Measurements from ENCODE around the gene FARSA.
"Not testable (repeated sequence)": the region's sequence is repeated elsewhere in the genome, so short reads cannot be mapped to it uniquely, and the experiment has no call there.

Gene FARSA

DNA sequence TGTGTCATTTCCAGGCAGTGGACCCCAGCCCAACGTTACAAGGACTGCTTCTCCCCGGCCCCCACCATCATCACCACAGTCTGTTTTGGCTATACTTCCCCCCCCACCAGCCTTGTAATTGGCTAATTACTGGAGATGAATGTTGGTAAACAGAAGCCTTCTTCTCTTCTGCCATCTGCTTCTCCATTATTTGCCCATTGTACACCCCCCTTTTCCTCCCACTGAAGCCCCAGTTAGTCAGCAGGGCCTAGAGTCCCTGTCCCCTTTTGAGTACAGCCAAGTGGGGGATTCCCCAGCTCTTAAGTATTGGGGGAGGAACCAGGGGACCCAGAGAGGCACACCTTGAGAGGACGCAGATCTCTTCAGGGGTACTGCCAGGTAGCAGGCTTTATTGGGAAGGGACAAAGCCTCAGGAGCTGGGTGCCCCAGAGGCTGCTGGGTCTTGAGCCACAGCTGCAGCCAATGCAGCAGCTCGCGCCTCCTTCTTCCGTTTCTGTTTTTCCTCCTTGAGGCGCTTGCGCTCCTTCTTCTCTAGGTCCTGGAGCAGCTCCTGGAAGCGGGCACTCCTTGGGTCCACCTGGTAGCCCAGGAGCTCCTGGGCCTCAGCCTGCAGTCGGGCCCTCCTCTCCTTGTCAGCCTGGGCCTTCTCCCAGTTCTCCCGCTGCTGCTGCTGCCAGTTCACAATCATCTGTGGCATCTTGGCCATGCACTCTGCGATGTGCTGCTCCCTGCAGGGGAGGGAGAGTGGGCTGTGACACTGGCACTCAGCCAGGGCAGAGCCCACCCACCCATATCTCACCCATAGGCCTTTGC lies 20.5 kb upstream of the FARSA start:
- no peak for DNase-seq (ENCODE audit: low read depth)

DNA sequence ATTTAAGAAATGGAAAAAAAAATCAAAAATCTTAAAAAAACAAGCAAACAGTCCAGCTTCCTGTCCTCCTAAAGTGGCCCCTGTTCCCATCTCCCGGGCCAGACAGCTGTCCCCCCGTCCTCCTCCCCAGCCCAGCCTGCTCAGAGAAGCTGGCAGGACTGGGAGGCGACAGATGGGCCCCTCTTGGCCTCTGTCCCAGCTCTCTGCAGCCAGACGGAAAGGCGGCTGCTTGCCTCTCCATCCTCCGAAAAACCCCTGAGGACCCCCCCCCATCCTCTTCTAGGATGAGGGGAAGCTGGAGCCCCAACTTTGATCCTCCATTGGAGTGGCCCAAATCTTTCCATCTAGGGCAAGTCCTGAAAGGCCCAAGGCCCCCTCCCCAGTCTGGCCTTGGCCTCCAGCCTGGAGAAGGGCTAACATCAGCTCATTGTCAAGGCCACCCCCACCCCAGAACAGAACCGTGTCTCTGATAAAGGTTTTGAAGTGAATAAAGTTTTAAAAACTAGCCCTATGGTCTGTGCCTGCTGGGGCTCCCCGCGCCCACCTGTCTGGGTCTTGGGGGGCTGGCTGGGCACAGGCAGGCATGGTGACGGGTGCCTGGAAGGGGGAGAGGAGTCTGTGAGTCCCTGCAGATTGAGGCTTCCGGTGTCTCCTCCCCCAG lies 19.8 kb upstream of the FARSA start:
- no peak for DNase-seq (ENCODE audit: low read depth)

DNA sequence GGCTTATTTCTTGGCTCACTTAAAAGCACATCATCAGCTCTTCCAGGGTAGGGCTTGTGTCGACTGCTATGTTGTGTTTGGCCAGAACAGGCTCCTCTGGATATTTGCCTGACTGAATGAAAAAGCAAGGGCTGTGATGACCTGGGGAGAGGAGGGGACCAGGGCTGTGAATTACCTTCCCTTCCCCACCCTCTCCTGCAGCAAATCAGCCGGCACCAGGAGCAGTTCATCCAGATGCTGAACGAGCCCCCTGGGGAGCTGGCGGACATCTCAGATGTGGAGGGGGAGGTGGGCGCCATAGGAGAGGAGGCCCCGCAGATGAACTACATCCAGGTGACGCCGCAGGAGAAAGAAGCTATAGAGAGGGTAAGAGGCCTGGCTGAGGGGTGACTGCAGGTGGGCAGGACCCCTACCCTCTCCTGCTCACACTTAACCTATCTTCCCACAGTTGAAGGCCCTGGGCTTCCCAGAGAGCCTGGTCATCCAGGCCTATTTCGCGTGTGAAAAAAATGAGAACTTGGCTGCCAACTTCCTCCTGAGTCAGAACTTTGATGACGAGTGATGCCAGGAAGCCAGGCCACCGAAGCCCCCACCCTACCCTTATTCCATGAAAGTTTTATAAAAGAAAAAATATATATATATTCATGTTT lies 19.1 kb upstream of the FARSA start:
- DNase-seq (ENCODE audit: low read depth), result peak; percentile 70

DNA sequence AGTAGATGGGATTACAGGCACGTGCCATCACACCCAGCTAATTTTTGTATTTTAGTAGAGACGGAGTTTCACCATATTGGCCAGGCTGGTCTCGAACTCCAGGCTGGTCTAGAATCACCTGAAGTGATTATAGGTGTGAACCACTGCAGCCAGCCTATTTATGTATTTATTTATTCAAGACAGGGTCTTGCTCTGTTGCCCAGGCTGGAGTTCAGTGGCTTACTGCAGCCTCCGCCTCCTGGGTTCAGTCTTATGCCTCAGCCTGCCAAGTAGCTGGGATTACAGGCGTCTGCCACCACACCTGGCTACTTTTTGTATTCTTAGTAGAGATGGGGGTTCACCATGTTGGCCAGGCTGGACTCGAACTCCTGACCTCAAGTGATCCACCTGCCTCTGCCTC lies 18.5 kb upstream of the FARSA start:
- DNase-seq (ENCODE audit: low read depth), result not testable (repeated sequence)

GRCh38 chr19:12949363-12950283 lies 16.1 kb upstream of the FARSA start:
- DNase-seq (ENCODE audit: low read depth), result no peak

- no peak for DNase-seq (ENCODE audit: low read depth)
Measured at GRCh38 chr19:12948612-12949362, 15.3 kb upstream of the FARSA start.

DNA sequence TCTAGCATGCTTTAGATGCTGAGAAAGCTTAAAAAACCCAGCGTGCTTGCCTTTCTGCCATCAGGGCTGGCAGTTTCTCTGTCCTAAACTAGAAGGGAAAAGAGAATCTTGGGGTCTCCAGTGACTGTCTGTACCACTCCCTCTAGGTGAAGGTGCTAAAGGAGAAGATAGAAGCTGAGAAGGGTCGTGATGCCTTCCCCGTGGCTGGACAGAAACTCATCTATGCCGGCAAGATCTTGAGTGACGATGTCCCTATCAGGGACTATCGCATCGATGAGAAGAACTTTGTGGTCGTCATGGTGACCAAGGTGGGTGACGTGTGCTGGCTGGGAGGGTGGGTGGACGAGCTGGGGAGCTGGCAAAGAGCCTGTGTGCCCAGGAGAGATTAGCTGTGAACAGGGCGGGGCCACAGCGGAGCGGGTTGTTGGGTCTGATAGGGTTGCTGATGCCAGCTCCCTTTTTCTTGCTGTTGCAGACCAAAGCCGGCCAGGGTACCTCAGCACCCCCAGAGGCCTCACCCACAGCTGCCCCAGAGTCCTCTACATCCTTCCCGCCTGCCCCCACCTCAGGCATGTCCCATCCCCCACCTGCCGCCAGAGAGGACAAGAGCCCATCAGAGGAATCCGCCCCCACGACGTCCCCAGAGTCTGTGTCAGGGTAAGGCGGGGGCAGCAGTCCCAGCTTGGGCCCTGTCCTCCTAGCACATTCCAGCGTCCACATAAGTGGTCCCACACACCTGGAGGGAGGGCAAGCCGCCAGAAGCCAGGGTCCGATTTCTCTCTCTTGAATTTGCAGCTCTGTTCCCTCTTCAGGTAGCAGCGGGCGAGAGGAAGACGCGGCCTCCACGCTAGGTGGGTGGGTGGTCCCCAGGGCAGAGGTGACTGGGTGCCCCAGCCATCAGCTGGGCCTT lies 14.4 kb upstream of the FARSA start:
- DNase-seq (ENCODE audit: low read depth), result no peak

- DNase-seq (ENCODE audit: low read depth), result no peak
Measured at GRCh38 chr19:12946731-12947496, 13.4 kb upstream of the FARSA start.

GRCh38 chr19:12946092-12946721 lies 12.7 kb upstream of the FARSA start:
- no peak for DNase-seq (ENCODE audit: low read depth)

DNA sequence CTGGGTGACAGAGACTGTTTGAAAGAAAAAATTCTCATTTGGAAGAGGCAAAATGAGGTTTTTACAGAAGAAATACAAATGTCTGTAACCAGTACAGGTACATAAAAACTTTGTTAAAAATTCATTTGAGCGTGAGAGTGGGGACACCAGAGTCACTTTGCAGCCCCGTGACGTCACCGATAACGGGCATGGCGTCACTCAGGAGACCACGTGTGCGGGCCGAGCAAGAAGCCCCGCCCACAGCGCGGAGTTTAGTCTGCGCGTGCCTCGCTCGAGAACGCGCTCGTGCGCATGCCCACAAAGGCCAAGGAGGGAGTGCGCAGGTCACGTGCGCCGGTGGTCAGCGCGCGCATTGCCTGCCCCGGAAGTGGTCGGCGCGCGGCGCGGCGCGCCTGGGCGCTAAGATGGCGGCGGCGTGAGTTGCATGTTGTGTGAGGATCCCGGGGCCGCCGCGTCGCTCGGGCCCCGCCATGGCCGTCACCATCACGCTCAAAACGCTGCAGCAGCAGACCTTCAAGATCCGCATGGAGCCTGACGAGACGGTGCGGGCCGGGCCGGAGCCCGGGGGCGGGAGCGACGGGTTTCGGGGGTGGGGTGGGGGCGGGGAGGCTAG lies 12.1 kb upstream of the FARSA start, which contains the start of gene RAD23A:
Gene RAD23A, plus strand, starts transcription at position 384 of the 613 bp plus-strand sequence. Its CDS starts 87 bp downstream, at position 471.
- DNase-seq (ENCODE audit: low read depth), result peak; percentile 95

DNA sequence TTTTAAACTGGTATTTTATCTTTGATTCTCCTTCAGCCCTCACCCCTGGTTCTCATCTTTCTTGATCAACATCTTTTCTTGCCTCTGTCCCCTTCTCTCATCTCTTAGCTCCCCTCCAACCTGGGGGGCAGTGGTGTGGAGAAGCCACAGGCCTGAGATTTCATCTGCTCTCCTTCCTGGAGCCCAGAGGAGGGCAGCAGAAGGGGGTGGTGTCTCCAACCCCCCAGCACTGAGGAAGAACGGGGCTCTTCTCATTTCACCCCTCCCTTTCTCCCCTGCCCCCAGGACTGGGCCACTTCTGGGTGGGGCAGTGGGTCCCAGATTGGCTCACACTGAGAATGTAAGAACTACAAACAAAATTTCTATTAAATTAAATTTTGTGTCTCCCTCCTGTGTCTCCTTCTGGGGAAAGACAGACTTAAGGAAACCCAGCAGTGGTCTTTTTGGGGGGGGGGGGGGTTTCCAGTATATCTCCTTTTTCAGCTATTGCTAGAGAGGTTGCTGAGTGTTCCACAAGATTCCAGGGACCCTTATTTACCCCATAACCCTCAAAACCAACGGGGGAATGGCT lies 10.7 kb upstream of the FARSA start:
- DNase-seq (ENCODE audit: low read depth), result no peak

- DNase-seq (ENCODE audit: low read depth), result no peak
Measured at GRCh38 chr19:12943437-12944044, 10.0 kb upstream of the FARSA start.

- no peak for DNase-seq (ENCODE audit: low read depth)
Measured at GRCh38 chr19:12940897-12941296, 7.4 kb upstream of the FARSA start.

DNA sequence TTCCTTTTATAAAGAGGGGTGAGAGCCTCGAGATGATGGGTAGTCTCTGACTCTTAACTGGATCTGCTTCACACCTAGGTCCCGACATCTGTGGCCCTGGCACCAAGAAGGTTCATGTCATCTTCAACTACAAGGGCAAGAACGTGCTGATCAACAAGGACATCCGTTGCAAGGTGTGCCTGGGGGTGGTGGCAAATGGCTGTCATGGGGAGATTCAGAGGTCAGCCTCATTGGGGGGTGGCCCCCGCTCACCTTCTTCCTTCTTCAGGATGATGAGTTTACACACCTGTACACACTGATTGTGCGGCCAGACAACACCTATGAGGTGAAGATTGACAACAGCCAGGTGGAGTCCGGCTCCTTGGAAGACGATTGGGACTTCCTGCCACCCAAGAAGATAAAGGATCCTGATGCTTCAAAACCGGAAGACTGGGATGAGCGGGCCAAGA lies 6.5 kb upstream of the FARSA start:
- DNase-seq (ENCODE audit: low read depth), result no peak

- no peak for DNase-seq (ENCODE audit: low read depth)
Measured at GRCh38 chr19:12938779-12939601, 5.5 kb upstream of the FARSA start.

DNA sequence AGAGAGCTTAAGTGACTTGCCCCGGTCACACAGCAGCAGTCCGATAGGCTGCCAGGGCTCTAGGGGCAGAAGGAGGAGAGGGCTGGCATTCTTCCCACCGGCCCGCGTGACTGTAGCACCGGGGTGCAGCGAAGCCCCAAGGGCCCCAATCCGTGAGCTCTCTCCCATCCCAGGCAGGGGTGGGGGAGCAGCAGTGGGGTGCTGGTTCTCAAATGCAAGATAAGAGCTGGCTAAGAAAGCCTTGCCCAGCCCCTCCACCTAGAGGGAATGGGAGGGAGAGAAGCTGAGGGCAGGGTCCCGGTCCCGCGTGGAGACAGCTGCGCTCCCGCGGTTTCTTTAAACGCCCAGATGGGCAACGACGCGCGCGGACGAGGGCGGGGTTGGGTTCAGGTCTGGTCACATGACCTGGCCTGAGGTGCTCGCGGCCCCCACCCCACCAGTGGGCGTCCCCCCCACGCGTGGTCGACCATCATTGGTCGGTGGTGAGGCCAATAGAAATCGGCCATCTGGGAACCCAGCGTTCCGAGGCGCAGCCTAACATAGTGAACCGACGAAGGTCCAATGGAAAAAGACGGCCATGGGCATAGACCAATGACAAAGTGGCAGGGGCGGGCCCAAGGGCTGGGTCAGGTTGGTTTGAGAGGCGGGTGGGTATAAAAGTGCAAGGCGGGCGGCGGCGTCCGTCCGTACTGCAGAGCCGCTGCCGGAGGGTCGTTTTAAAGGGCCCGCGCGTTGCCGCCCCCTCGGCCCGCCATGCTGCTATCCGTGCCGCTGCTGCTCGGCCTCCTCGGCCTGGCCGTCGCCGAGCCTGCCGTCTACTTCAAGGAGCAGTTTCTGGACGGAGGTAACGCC lies 4.6 kb upstream of the FARSA start, which contains the start of gene CALR:
Gene CALR, plus strand, starts transcription at position 683 of the 852 bp plus-strand sequence. Its CDS starts 71 bp downstream, at position 754.
- peak; percentile 99 for DNase-seq (ENCODE audit: low read depth)
